K562 (cell line): Measurements from ENCODE around the gene HMX1. TPM values are rescaled to one million over a fixed set of nuclear protein-coding genes. Genes with fewer than 3 reads are reported as not detected.

Source experiments
- ATAC-seq: fragments of 200-7000 bp; cut with Tn5 transposase; 3 replicates; pipeline ENCODE4 v1.9.1; 2020; ENCODE audit warnings: moderate library complexity
- BruUV-seq: library from RNA; stranded (reverse); fragments of 400-500 nt; replicated peaks from 2 replicates; lab custom pipeline; 2021; lab: Mats Ljungman, UMichigan
- CTCF ChIA-PET: fragments of 300-600 bp; formaldehyde crosslinking; extraction: SDS; loops from one replicate; lab custom pipeline; 2021; ENCODE audit warnings: low intra/inter-chr PET ratio; lab: Yijun Ruan, JAX
- POLR2A ChIA-PET: fragments of 300-600, 350-650 bp; sonication (Branson Sonifier 250); formaldehyde crosslinking; extraction: SDS; loops from one replicate; lab custom pipeline; 2021; ENCODE audit warnings: antibody characterized with exemption, inconsistent platforms; lab: Yijun Ruan, JAX
- DNase-seq, 4 experiments: peaks; one replicate each; pipeline versions ENCODE4 v3.0.0 to v3.0.0-alpha.2; 2011 to 2018; ENCODE audit warnings: low spot score in 3 of 4, mixed read lengths in 3 of 4; ENCODE audit errors: extremely low read depth in 1 of 4
- FAIRE-seq: peaks from 2 replicates; lab custom pipeline; 2011; peaks lifted over from hg19 to GRCh38; lab: Jason Lieb, UNC
- H2AFZ ChIP-seq: 2 replicates; pipeline ENCODE4 v1.6.0; 2011; ENCODE audit warnings: low read depth, low read length, control low read depth, inconsistent platforms
- H3K27ac ChIP-seq: fragments of 200-600 bp; 3 replicates; pipeline ENCODE4 v1.8.0; 2011; ENCODE audit warnings: low read depth, mild to moderate bottlenecking, control low read depth, inconsistent platforms, low read length, moderate library complexity, mixed read lengths; ENCODE audit errors: extremely low read depth
- H3K27me3 ChIP-seq, 2 experiments: fragments of 300-600 bp in 1 of 2; 2 replicates in 1 of 2; 3 replicates in 1 of 2; pipeline versions ENCODE4 v1.6.0 to v1.8.0; 2011; ENCODE audit warnings: inconsistent platforms in 2 of 2, low read length in 2 of 2, mild to moderate bottlenecking in 1 of 2, mixed read lengths in 1 of 2, moderate library complexity in 1 of 2; ENCODE audit not compliant: control insufficient read depth in 2 of 2, insufficient read depth in 2 of 2
- H3K36me3 ChIP-seq: fragments of 300-600 bp; 3 replicates; pipeline ENCODE4 v1.8.0; 2011; ENCODE audit warnings: mild to moderate bottlenecking, low read length, inconsistent platforms; ENCODE audit not compliant: control insufficient read depth, insufficient read depth
- H3K4me1 ChIP-seq, 2 experiments: fragments of 200-600 bp in 1 of 2; replicated peaks in 1 of 2; 2 replicates in 1 of 2; 3 replicates in 1 of 2; pipeline versions ENCODE4 v1.5.1 to v1.8.0; 2011; ENCODE audit warnings: inconsistent platforms in 2 of 2, low read length in 2 of 2, mild to moderate bottlenecking in 1 of 2, mixed read lengths in 1 of 2, moderate library complexity in 1 of 2; ENCODE audit not compliant: control insufficient read depth in 2 of 2, insufficient read depth in 2 of 2
- H3K4me2 ChIP-seq: 2 replicates; pipeline ENCODE4 v1.6.1; 2011; ENCODE audit warnings: low read length, control low read depth, inconsistent platforms, mixed read lengths; ENCODE audit not compliant: insufficient read depth
- H3K4me3 ChIP-seq: fragments of 200-600 bp; sonication (generic), shearing (Covaris generic); 2 replicates; pipeline ENCODE4 v1.5.1; 2016; ENCODE audit warnings: control low read depth, inconsistent platforms
- H3K79me2 ChIP-seq: fragments of 200-600 bp; 3 replicates; pipeline ENCODE4 v1.8.0; 2011; ENCODE audit warnings: low read length, inconsistent platforms; ENCODE audit not compliant: control insufficient read depth, insufficient read depth
- H3K9ac ChIP-seq, 2 experiments: 2 replicates each; pipeline versions ENCODE4 v1.6.0 to v1.6.1; 2011; ENCODE audit warnings: low read depth in 2 of 2, low read length in 2 of 2, control low read depth in 1 of 2, inconsistent platforms in 1 of 2, mild to moderate bottlenecking in 1 of 2, mixed read lengths in 1 of 2; ENCODE audit not compliant: insufficient read depth in 1 of 2
- H3K9me1 ChIP-seq: one replicate; pipeline ENCODE4 v1.6.0; 2011; ENCODE audit warnings: inconsistent platforms, mild to moderate bottlenecking, low read length, moderate library complexity; ENCODE audit not compliant: control insufficient read depth, insufficient read depth
- H3K9me3 ChIP-seq: replicated peaks from 2 replicates; pipeline ENCODE4 v1.5.1; 2011; ENCODE audit warnings: low read depth, low read length, inconsistent platforms; ENCODE audit not compliant: control insufficient read depth, insufficient read depth
- H4K20me1 ChIP-seq: replicated peaks from 2 replicates; pipeline ENCODE4 v1.6.1; 2011; ENCODE audit warnings: low read length, inconsistent platforms, mixed read lengths; ENCODE audit not compliant: control insufficient read depth, insufficient read depth
- WGBS: fragments of 100-300 bp; shearing (Covaris generic); methylation state at CpG from one replicate; pipeline ENCODE4 v1.1.6; 2016; ENCODE audit warnings: low coverage, mixed read lengths; ENCODE audit not compliant: insufficient coverage; ENCODE audit errors: missing lambda C conversion rate; 5-methylcytosine and 5-hydroxymethylcytosine counted together
- in situ Hi-C: fragments of 300-500 bp; cut with MboI; formaldehyde crosslinking; loops from 4 replicates; pipeline ENCODE4 v1.15.0; 2018; ENCODE audit warnings: inconsistent platforms, mixed read lengths
- intact Hi-C: fragments of 100-400 bp; cut with micrococcal nuclease; formaldehyde crosslinking; loops from 2 replicates; pipeline ENCODE4 v1.14.2; 2022
- polyA plus RNA-seq, 8 experiments: library from polyadenylated mRNA; depleted of rRNA in 4 of 8; stranded (reverse) in 5 of 8; unstranded in 3 of 8; fragments of >200 nt; fragmentation: Nextera tagmentation in 2 of 8; fragmentation: Illumina TruSeq in 1 of 8; extraction: Ambion mirVana in 2 of 8; extraction: Trizol in 1 of 8; gene quantifications; 2 replicates each; pipeline versions ENCODE4 v1.2.1 to v1.2.3, GENCODE V29; 2011 to 2014; ENCODE audit warnings: inconsistent platforms in 1 of 8, missing spikeins in 1 of 8
- total RNA-seq, 7 experiments: library from RNA; depleted of rRNA in 6 of 7; stranded (reverse); fragments of >200 nt in 6 of 7; fragmentation: Illumina TruSeq in 2 of 7; extraction: Trizol in 2 of 7; gene quantifications; 2 replicates each; pipeline versions ENCODE4 v1.2.1 to v1.2.3, GENCODE V29; 2011 to 2021; ENCODE audit warnings: low replicate concordance in 1 of 7
- TF ChIP-seq, protein P1 (sequence below): fragments of 250-450 bp; sonication (Bioruptor Pico); IDR thresholded peaks from 2 replicates; pipeline ENCODE4 v1.5.0; 2021
- TF ChIP-seq, protein P2 (sequence below): fragments of 450-650 bp; IDR thresholded peaks from 2 replicates; pipeline ENCODE4 v1.6.1; 2016; ENCODE audit warnings: mild to moderate bottlenecking, moderate library complexity

HMX1 gene
- total and polyA plus RNA-seq, 9 of the 15 experiments (the other 6 are each of a cell fraction or from before 2014, with no cell fraction given): not detected

DNA sequence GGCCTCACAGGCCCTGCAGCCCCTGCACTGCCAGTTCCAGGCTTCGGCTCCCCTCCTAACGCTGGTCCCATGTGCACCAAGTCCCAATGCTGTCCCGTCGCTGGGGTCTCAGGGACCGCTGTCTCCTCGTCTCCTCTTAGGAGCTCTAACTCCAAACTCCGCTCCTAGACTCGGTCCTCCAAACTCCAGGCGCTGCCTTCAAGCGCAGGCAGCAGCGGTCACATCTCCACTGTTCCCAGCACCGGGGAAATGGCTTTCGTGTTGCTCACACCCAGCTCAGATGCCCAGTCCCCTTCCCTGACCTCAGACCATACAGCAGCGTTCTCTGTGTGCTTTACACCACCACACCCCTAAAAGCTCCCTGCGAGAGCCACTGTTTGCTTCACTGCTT, 19.6 kb upstream of the HMX1 start:
- no peaks in the 10 kb centered on the region for H3K9me3 ChIP-seq
- H3K4me1 ChIP-seq: peaks cover 0 to 5% of the 10 kb centered on the region in 2 experiments; a peak in 1 of 5 replicates
- no peaks in the 10 kb centered on the region for H4K20me1 ChIP-seq
- no peak overlapping the region for H3K27ac ChIP-seq
- FAIRE-seq (no peak), DNase-seq (no peak), ATAC-seq (no peak)
- H3K9ac ChIP-seq: no peak overlapping the region
- H3K4me2 ChIP-seq: no peak overlapping the region
- no peak overlapping the region for H3K4me3 ChIP-seq
- POLR2A ChIA-PET: interaction anchor here (0.6 kb wide), 1 partner anchor 256 kb away, joined by 3 read pairs; no protein-coding TSS in a partner anchor
- no peaks in the 10 kb centered on the region for H3K79me2 ChIP-seq
- no peak overlapping the region for H2AFZ ChIP-seq
- no TSS peak for BruUV-seq
- intact Hi-C loops: no loop called here
- in situ Hi-C loops: no loop called here
- CTCF ChIA-PET: no interaction called here
- under 1% methylated on average over 15 of the region's 15 CpGs for WGBS
- no peaks in the 10 kb centered on the region for H3K9me1 ChIP-seq
- no peaks in the 10 kb centered on the region for H3K36me3 ChIP-seq
- TF ChIP-seq, protein P1, sequence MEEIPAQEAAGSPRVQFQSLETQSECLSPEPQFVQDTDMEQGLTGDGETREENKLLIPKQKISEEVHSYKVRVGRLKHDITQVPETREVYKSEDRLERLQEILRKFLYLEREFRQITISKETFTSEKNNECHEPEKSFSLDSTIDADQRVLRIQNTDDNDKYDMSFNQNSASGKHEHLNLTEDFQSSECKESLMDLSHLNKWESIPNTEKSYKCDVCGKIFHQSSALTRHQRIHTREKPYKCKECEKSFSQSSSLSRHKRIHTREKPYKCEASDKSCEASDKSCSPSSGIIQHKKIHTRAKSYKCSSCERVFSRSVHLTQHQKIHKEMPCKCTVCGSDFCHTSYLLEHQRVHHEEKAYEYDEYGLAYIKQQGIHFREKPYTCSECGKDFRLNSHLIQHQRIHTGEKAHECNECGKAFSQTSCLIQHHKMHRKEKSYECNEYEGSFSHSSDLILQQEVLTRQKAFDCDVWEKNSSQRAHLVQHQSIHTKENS (CRISPR knock-in tag): no peak
- TF ChIP-seq, protein P2, sequence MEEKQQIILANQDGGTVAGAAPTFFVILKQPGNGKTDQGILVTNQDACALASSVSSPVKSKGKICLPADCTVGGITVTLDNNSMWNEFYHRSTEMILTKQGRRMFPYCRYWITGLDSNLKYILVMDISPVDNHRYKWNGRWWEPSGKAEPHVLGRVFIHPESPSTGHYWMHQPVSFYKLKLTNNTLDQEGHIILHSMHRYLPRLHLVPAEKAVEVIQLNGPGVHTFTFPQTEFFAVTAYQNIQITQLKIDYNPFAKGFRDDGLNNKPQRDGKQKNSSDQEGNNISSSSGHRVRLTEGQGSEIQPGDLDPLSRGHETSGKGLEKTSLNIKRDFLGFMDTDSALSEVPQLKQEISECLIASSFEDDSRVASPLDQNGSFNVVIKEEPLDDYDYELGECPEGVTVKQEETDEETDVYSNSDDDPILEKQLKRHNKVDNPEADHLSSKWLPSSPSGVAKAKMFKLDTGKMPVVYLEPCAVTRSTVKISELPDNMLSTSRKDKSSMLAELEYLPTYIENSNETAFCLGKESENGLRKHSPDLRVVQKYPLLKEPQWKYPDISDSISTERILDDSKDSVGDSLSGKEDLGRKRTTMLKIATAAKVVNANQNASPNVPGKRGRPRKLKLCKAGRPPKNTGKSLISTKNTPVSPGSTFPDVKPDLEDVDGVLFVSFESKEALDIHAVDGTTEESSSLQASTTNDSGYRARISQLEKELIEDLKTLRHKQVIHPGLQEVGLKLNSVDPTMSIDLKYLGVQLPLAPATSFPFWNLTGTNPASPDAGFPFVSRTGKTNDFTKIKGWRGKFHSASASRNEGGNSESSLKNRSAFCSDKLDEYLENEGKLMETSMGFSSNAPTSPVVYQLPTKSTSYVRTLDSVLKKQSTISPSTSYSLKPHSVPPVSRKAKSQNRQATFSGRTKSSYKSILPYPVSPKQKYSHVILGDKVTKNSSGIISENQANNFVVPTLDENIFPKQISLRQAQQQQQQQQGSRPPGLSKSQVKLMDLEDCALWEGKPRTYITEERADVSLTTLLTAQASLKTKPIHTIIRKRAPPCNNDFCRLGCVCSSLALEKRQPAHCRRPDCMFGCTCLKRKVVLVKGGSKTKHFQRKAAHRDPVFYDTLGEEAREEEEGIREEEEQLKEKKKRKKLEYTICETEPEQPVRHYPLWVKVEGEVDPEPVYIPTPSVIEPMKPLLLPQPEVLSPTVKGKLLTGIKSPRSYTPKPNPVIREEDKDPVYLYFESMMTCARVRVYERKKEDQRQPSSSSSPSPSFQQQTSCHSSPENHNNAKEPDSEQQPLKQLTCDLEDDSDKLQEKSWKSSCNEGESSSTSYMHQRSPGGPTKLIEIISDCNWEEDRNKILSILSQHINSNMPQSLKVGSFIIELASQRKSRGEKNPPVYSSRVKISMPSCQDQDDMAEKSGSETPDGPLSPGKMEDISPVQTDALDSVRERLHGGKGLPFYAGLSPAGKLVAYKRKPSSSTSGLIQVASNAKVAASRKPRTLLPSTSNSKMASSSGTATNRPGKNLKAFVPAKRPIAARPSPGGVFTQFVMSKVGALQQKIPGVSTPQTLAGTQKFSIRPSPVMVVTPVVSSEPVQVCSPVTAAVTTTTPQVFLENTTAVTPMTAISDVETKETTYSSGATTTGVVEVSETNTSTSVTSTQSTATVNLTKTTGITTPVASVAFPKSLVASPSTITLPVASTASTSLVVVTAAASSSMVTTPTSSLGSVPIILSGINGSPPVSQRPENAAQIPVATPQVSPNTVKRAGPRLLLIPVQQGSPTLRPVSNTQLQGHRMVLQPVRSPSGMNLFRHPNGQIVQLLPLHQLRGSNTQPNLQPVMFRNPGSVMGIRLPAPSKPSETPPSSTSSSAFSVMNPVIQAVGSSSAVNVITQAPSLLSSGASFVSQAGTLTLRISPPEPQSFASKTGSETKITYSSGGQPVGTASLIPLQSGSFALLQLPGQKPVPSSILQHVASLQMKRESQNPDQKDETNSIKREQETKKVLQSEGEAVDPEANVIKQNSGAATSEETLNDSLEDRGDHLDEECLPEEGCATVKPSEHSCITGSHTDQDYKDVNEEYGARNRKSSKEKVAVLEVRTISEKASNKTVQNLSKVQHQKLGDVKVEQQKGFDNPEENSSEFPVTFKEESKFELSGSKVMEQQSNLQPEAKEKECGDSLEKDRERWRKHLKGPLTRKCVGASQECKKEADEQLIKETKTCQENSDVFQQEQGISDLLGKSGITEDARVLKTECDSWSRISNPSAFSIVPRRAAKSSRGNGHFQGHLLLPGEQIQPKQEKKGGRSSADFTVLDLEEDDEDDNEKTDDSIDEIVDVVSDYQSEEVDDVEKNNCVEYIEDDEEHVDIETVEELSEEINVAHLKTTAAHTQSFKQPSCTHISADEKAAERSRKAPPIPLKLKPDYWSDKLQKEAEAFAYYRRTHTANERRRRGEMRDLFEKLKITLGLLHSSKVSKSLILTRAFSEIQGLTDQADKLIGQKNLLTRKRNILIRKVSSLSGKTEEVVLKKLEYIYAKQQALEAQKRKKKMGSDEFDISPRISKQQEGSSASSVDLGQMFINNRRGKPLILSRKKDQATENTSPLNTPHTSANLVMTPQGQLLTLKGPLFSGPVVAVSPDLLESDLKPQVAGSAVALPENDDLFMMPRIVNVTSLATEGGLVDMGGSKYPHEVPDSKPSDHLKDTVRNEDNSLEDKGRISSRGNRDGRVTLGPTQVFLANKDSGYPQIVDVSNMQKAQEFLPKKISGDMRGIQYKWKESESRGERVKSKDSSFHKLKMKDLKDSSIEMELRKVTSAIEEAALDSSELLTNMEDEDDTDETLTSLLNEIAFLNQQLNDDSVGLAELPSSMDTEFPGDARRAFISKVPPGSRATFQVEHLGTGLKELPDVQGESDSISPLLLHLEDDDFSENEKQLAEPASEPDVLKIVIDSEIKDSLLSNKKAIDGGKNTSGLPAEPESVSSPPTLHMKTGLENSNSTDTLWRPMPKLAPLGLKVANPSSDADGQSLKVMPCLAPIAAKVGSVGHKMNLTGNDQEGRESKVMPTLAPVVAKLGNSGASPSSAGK: no peak
- peaks cover 0 to 30% of the 10 kb centered on the region in 2 experiments; a peak in 4 of 5 replicates for H3K27me3 ChIP-seq
